Fibroblast of lung (primary cell): ENCODE results near the gene SLC35E1.

ENCODE experiments used
- EZH2 ChIP-seq: IDR thresholded peaks from 2 replicates; pipeline ENCODE4 v1.5.1; 2012; ENCODE audit warnings: low read length, control low read depth, mild to moderate bottlenecking; ENCODE audit errors: missing control alignments
- TF ChIP-seq, protein P1 (sequence below), 2 donors: IDR thresholded peaks in 1 of 2; conservative IDR thresholded peaks in 1 of 2; 1 replicate in 1 of 2; 2 replicates in 1 of 2; pipeline ENCODE4 v1.5.1; 2011 to 2012; ENCODE audit warnings: low read length in 2 of 2, control low read depth in 1 of 2, inconsistent platforms in 1 of 2, low read depth in 1 of 2, mild to moderate bottlenecking in 1 of 2

GRCh38 chr19:16600824-16601223 is 28.6 kb upstream of the SLC35E1 start:
- TF ChIP-seq EZH2 = no peak
- TF ChIP-seq, protein P1, sequence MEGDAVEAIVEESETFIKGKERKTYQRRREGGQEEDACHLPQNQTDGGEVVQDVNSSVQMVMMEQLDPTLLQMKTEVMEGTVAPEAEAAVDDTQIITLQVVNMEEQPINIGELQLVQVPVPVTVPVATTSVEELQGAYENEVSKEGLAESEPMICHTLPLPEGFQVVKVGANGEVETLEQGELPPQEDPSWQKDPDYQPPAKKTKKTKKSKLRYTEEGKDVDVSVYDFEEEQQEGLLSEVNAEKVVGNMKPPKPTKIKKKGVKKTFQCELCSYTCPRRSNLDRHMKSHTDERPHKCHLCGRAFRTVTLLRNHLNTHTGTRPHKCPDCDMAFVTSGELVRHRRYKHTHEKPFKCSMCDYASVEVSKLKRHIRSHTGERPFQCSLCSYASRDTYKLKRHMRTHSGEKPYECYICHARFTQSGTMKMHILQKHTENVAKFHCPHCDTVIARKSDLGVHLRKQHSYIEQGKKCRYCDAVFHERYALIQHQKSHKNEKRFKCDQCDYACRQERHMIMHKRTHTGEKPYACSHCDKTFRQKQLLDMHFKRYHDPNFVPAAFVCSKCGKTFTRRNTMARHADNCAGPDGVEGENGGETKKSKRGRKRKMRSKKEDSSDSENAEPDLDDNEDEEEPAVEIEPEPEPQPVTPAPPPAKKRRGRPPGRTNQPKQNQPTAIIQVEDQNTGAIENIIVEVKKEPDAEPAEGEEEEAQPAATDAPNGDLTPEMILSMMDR (conservative IDR thresholded peaks at IDR 0.05 in 1 of 2, IDR thresholded peaks at IDR 0.05 in 1 of 2; ENCODE audit: low read depth in 1 of 2, low read length in 2 of 2) = no peak
